Naive thymus-derived CD4-positive, alpha-beta T cell (primary cell): ENCODE results near the gene CRYGS. TPM values are rescaled to one million over a fixed set of nuclear protein-coding genes. Genes with fewer than 3 reads are reported as not detected.

Experiments used
- ATAC-seq: fragments of 150-1000 bp; cut with Tn5 transposase; 2 replicates; pipeline ENCODE4 v1.10.0; 2021; ENCODE audit warnings: mild to moderate bottlenecking, moderate library complexity
- CTCF ChIA-PET: fragments of 350-600 bp; sonication (Branson Sonifier 250); formaldehyde crosslinking; loops from one replicate; lab custom pipeline; 2021; ENCODE audit warnings: antibody characterized with exemption; lab: Charles Lee
- POLR2A ChIA-PET: fragments of 350-600 bp; sonication (Branson Sonifier 250); formaldehyde crosslinking; loops from one replicate; lab custom pipeline; 2021; ENCODE audit warnings: antibody characterized with exemption, inconsistent platforms; lab: Charles Lee
- DNase-seq, 9 donors: peaks; one replicate each; pipeline versions ENCODE4 v3.0.0 to v3.0.0-alpha.2; 2020 to 2022; ENCODE audit warnings: mixed read lengths in 1 of 9
- H3K27ac ChIP-seq: one replicate; pipeline ENCODE4 v1.7.0; 2013; ENCODE audit warnings: mild to moderate bottlenecking, low read depth, low read length, moderate library complexity
- H3K27me3 ChIP-seq, 2 donors: one replicate each; pipeline ENCODE4 v1.7.0; 2013; ENCODE audit warnings: low read length in 2 of 2, mild to moderate bottlenecking in 2 of 2, moderate library complexity in 2 of 2; ENCODE audit not compliant: control insufficient read depth in 2 of 2, insufficient read depth in 2 of 2
- H3K36me3 ChIP-seq, 3 experiments: 1 replicate in 2 of 3; 2 replicates in 1 of 3; pipeline ENCODE4 v1.7.0; 2013; ENCODE audit warnings: low read length in 3 of 3, mild to moderate bottlenecking in 3 of 3, moderate library complexity in 1 of 3; ENCODE audit not compliant: insufficient read depth in 3 of 3, control insufficient read depth in 2 of 3
- H3K4me1 ChIP-seq, 2 donors: one replicate each; pipeline ENCODE4 v1.7.0; 2013; ENCODE audit warnings: low read length in 2 of 2, mild to moderate bottlenecking in 2 of 2, moderate library complexity in 1 of 2; ENCODE audit not compliant: control insufficient read depth in 2 of 2, insufficient read depth in 2 of 2
- H3K4me3 ChIP-seq: 2 replicates; pipeline ENCODE4 v1.7.0; 2013; ENCODE audit warnings: mild to moderate bottlenecking, low read length
- H3K9me3 ChIP-seq, 3 experiments: 1 replicate in 2 of 3; 2 replicates in 1 of 3; pipeline ENCODE4 v1.7.0; 2013; ENCODE audit warnings: low read length in 3 of 3; ENCODE audit not compliant: control insufficient read depth in 2 of 3
- H3K27ac Mint-ChIP-seq, 9 donors: one replicate each; pipeline ENCODE4 v1.8.0; 2020 to 2022; ENCODE audit warnings: mixed read lengths in 9 of 9, mild to moderate bottlenecking in 8 of 9, moderate library complexity in 5 of 9, inconsistent platforms in 2 of 9
- H3K27me3 Mint-ChIP-seq, 5 donors: one replicate each; pipeline ENCODE4 v1.8.0; 2021 to 2022; ENCODE audit warnings: mixed read lengths in 5 of 5, mild to moderate bottlenecking in 1 of 5
- H3K36me3 Mint-ChIP-seq, 5 donors: one replicate each; pipeline ENCODE4 v1.8.0; 2020 to 2022; ENCODE audit warnings: mixed read lengths in 5 of 5, mild to moderate bottlenecking in 3 of 5, inconsistent platforms in 1 of 5
- H3K4me1 Mint-ChIP-seq, 7 donors: one replicate each; pipeline ENCODE4 v1.8.0; 2020 to 2022; ENCODE audit warnings: mixed read lengths in 7 of 7, mild to moderate bottlenecking in 3 of 7, inconsistent platforms in 1 of 7
- H3K4me3 Mint-ChIP-seq, 10 donors: one replicate each; pipeline ENCODE4 v1.8.0; 2020 to 2022; ENCODE audit warnings: mild to moderate bottlenecking in 10 of 10, mixed read lengths in 10 of 10, moderate library complexity in 6 of 10, inconsistent platforms in 2 of 10
- H3K9me3 Mint-ChIP-seq, 11 donors: one replicate each; pipeline ENCODE4 v1.8.0; 2020 to 2022; ENCODE audit warnings: mixed read lengths in 11 of 11, mild to moderate bottlenecking in 4 of 11, inconsistent platforms in 1 of 11, moderate library complexity in 1 of 11
- intact Hi-C, 2 donors: fragments of 100-400 bp; cut with micrococcal nuclease; formaldehyde crosslinking; loops; one replicate each; pipeline ENCODE4 v1.15.1; 2023
- polyA plus RNA-seq, 2 donors: library from polyadenylated mRNA; unstranded; fragments of 300-500 nt; fragmentation: Illumina TruSeq; gene quantifications; one replicate each; pipeline ENCODE4 v1.2.3, GENCODE V29; 2021
- total RNA-seq, 6 experiments: library from RNA in 5 of 6; stranded (reverse) in 5 of 6; gene quantifications; 1 replicate in 5 of 6; 2 replicates in 1 of 6; pipeline ENCODE4 v1.2.3 and lab custom pipeline; 2021 to 2026

Gene CRYGS
- total RNA-seq (10 to 100 TPM in 2 of 5 experiments, 1 to 10 TPM in 3; 3.1 to 13.9 (median 4.9) TPM), polyA plus RNA-seq (under 1 TPM in 1 of 2 donors, not detected in 1; 0.26 TPM), total RNA-seq (lab: John Stamatoyannopoulos, UW) (2.8 reads per million, percentile 15 among the genes with 10 or more reads in this experiment)

DNA sequence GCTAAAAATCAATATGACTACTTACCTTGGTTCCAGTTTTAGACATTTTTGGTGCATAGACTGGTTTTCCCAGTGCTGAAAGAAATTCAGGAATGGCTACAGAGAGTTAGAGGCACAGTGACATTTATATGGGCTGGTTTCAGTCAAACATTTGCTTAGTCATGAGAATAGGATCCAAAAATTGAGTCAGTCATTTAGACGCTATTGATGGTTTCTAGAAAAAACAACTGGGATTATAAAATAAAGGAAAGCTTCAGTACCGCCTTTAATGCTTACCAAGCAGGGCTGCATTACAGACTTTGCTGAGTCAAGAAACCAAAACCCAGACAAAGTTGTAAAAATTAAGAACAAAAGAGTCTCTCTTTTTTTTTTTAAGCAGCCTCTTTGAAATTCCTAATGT is at the start of gene CRYGS:
CRYGS (minus strand) TSS at position 100 of the 400 bp plus-strand sequence; CDS start at position 46, 54 bp downstream.
- H3K27me3 ChIP-seq: no peaks in the 10 kb centered on the region
- POLR2A ChIA-PET: no interaction called here
- H3K9me3 ChIP-seq: no peaks in the 10 kb centered on the region
- intact Hi-C loops: loop anchor here in 1 of 2 donors (5.0 kb wide), 1 partner anchor 82 kb away; no protein-coding TSS in a partner anchor
- no peak within 1 kb of the TSS for H3K4me3 Mint-ChIP-seq
- DNase-seq: no peak
- peaks cover 0 to 7% (median 0%) of the 10 kb centered on the region in 3 experiments for H3K36me3 ChIP-seq
- H3K9me3 Mint-ChIP-seq: no peaks in the 10 kb centered on the region
- no peaks in the 10 kb centered on the region for H3K27me3 Mint-ChIP-seq
- H3K27ac Mint-ChIP-seq: peak within 1 kb of the TSS in 1 of 9 donors; percentile 22
- CTCF ChIA-PET: interaction anchor here (0.7 kb wide), 1 partner anchor 289 kb away, joined by 3 read pairs; no protein-coding TSS in a partner anchor
- H3K36me3 Mint-ChIP-seq: peaks cover 0 to 16% (median 9%) of the 10 kb centered on the region in 5 donors
- no peak within 1 kb of the TSS for H3K27ac ChIP-seq
- H3K4me1 Mint-ChIP-seq: peaks cover 7 to 13% (median 8%) of the 10 kb centered on the region in 7 donors
- ATAC-seq: no peak
- peaks cover 3% of the 10 kb centered on the region in 2 donors for H3K4me1 ChIP-seq
- H3K4me3 ChIP-seq: no peak within 1 kb of the TSS

DNA sequence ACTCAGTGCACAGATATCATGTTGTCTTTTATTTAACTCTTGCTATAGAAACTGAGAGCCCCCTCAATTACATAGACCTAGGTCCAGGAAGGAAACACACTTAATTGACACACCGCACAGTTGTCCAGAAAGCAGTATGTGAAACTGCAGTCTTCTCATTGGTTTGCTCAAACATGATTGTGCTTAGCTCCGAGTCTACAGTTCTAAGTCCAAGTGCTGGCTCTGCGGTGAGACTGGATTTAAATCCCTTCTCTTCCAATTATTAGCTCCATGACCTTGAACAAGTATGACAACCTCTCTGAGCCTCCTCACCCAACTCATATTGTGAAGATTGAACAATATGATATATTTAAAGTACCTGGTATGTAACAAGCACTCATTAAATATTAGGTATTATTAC is 49.7 kb upstream of the CRYGS start:
- H3K4me1 ChIP-seq: no peaks in the 10 kb centered on the region
- ATAC-seq: no peak
- peaks cover 5 to 17% (median 8%) of the 10 kb centered on the region in 7 donors for H3K4me1 Mint-ChIP-seq
- H3K36me3 Mint-ChIP-seq: no peaks in the 10 kb centered on the region
- H3K36me3 ChIP-seq: no peaks in the 10 kb centered on the region
- no peaks in the 10 kb centered on the region for H3K9me3 ChIP-seq
- no peaks in the 10 kb centered on the region for H3K9me3 Mint-ChIP-seq
- no peaks in the 10 kb centered on the region for H3K27me3 ChIP-seq
- no peak overlapping the region for H3K4me3 Mint-ChIP-seq
- H3K27ac Mint-ChIP-seq: no peak overlapping the region
- peaks cover 0 to 4% (median 4%) of the 10 kb centered on the region in 5 donors for H3K27me3 Mint-ChIP-seq
- no peak for DNase-seq
- H3K27ac ChIP-seq: no peak overlapping the region
- ChIA-PET POLR2A (no interaction called here), CTCF (no interaction called here)
- no peak overlapping the region for H3K4me3 ChIP-seq
- intact Hi-C loops: no loop called here

DNA sequence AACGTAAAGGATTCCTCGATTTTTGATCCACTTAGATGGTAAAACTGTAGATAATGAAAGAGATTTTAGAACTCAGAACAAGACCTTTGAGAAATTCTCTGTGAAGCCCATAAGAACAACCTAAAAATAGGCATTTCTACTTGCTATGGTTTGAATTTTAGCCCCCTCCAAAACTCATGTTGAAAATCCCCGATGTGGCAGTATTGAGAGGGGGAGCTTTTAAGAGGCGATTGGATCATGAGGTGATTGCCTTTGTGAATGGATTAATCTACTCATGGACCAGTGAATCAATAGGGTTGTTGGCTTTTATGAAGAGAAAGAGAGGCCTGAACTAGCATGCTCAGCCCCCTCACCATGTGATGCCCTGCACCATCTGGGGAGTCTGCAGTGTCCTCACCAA is 48.5 kb upstream of the CRYGS start:
- H3K4me1 ChIP-seq: no peaks in the 10 kb centered on the region
- Mint-ChIP-seq H3K36me3 (no peaks in the 10 kb centered on the region), H3K27ac (no peak overlapping the region), H3K27me3 (peaks cover 0 to 4% (median 0%) of the 10 kb centered on the region in 5 donors), H3K4me3 (no peak overlapping the region), H3K4me1 (peaks cover 5 to 23% (median 8%) of the 10 kb centered on the region in 7 donors), H3K9me3 (no peaks in the 10 kb centered on the region)
- ChIA-PET POLR2A (no interaction called here), CTCF (no interaction called here)
- intact Hi-C loops: no loop called here
- no peaks in the 10 kb centered on the region for H3K36me3 ChIP-seq
- no peak overlapping the region for H3K27ac ChIP-seq
- DNase-seq: no peak
- no peak for ATAC-seq
- H3K9me3 ChIP-seq: no peaks in the 10 kb centered on the region
- H3K4me3 ChIP-seq: no peak overlapping the region
- no peaks in the 10 kb centered on the region for H3K27me3 ChIP-seq

GRCh38 chr3:186590580-186591295 is 46.6 kb upstream of the CRYGS start:
- Mint-ChIP-seq H3K4me1 (peaks cover 5 to 23% (median 8%) of the 10 kb centered on the region in 7 donors), H3K4me3 (no peak overlapping the region), H3K36me3 (peaks cover 0 to 3% (median 0%) of the 10 kb centered on the region in 5 donors), H3K9me3 (no peaks in the 10 kb centered on the region), H3K27ac (peak overlapping the region in 2 of 9 donors; percentile 41 to 80), H3K27me3 (no peaks in the 10 kb centered on the region)
- ChIA-PET POLR2A (interaction anchor here (0.7 kb wide), 1 partner anchor 193 kb away, joined by 3 read pairs; the partner anchor contains the start of gene EIF4A2), CTCF (interaction anchor here (0.9 to 2.3 kb wide), 3 partner anchors 24 to 231 kb away, joined by 3 to 9 read pairs (median 4); no protein-coding TSS in a partner anchor)
- Histone ChIP-seq H3K36me3 (peaks cover 0 to 4% (median 0%) of the 10 kb centered on the region in 3 experiments), H3K9me3 (no peaks in the 10 kb centered on the region), H3K4me3 (no peak overlapping the region), H3K27me3 (no peaks in the 10 kb centered on the region), H3K4me1 (no peaks in the 10 kb centered on the region), H3K27ac (no peak overlapping the region)
- intact Hi-C loops: loop anchor here in 1 of 2 donors (1.0 kb wide), 1 partner anchor 25 kb away; no protein-coding TSS in a partner anchor
- DNase-seq (no peak), ATAC-seq (no peak)

DNA sequence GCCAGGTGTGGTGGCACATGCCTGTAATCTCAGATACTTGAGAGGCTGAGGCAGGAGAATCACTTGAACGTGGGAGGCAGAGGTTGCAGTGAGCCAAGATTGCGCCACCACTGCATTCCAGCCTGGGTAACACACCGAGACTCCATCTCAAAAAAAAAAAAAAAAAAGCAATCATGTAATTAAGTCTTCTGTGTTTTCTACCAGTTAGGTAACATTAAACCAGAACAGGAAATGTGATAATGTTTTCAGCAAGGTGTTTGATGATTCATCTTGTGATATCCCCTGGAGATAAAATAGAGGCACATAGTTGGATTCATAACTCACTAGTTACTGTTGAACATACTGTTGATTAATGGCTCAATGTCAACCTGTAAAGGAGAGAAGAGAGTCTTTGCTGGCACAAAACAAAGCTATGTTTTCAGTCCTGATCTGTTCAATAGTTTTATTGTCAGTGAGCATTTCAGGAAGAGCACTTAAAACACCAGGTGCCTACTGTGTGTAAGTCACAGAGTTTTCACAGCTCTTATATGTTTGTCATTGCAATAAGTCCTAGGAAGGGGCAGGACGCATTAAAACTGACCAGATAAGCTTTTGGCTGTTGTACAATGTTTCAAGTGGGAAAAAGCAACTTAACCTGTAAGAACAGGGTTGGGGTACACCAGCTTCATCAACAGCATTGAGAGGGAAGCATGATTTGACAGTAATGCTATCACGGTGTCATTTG is 45.8 kb upstream of the CRYGS start:
- intact Hi-C loops: loop anchor here in 1 of 2 donors (1.0 kb wide), 1 partner anchor 25 kb away; no protein-coding TSS in a partner anchor
- peak in 1 of 9 donors; percentile 18 for DNase-seq

GRCh38 chr3:186589121-186589520 is 44.9 kb upstream of the CRYGS start:
- H3K9me3 ChIP-seq: no peaks in the 10 kb centered on the region
- Mint-ChIP-seq H3K36me3 (peaks cover 6 to 18% (median 9%) of the 10 kb centered on the region in 5 donors), H3K4me1 (peaks cover 5 to 23% (median 8%) of the 10 kb centered on the region in 7 donors), H3K4me3 (no peak overlapping the region), H3K27me3 (no peaks in the 10 kb centered on the region), H3K9me3 (no peaks in the 10 kb centered on the region), H3K27ac (no peak overlapping the region)
- no peak for ATAC-seq
- no peak overlapping the region for H3K4me3 ChIP-seq
- no peak for DNase-seq
- H3K27me3 ChIP-seq: no peaks in the 10 kb centered on the region
- intact Hi-C loops: no loop called here
- H3K36me3 ChIP-seq: peaks cover 0 to 19% (median 4%) of the 10 kb centered on the region in 3 experiments
- no peak overlapping the region for H3K27ac ChIP-seq
- H3K4me1 ChIP-seq: no peaks in the 10 kb centered on the region
- ChIA-PET POLR2A (no interaction called here), CTCF (no interaction called here)

More for the DNA sequence above, 45.8 kb upstream of the CRYGS start:
- no peaks in the 10 kb centered on the region for H3K27me3 ChIP-seq
- H3K4me1 ChIP-seq: no peaks in the 10 kb centered on the region
- peaks cover 0 to 9% (median 0%) of the 10 kb centered on the region in 5 donors for H3K36me3 Mint-ChIP-seq
- no peak overlapping the region for H3K4me3 Mint-ChIP-seq
- ATAC-seq: peak; percentile 71
- peaks cover 5 to 23% (median 8%) of the 10 kb centered on the region in 7 donors for H3K4me1 Mint-ChIP-seq
- H3K27ac Mint-ChIP-seq: peak overlapping the region in 3 of 9 donors; percentile 67 to 80 (median 69)
- H3K27ac ChIP-seq: no peak overlapping the region
- peaks cover 0 to 10% (median 0%) of the 10 kb centered on the region in 3 experiments for H3K36me3 ChIP-seq
- ChIA-PET CTCF (interaction anchor here (1.3 to 2.3 kb wide), 2 partner anchors 25 to 27 kb away, joined by 4 to 9 read pairs; no protein-coding TSS in a partner anchor), POLR2A (interaction anchor here (0.7 kb wide), 1 partner anchor 194 kb away, joined by 3 read pairs; the partner anchor contains the start of gene EIF4A2)
- no peaks in the 10 kb centered on the region for H3K27me3 Mint-ChIP-seq
- no peak overlapping the region for H3K4me3 ChIP-seq
- H3K9me3 ChIP-seq: no peaks in the 10 kb centered on the region
- H3K9me3 Mint-ChIP-seq: no peaks in the 10 kb centered on the region
